PFSK-1 (cell line): ENCODE data around the gene YIPF6.

ENCODE experiments used
- FOXP2 ChIP-seq: optimal IDR thresholded peaks from 2 replicates; pipeline ENCODE3; 2011; ENCODE audit warnings: borderline replicate concordance, control low read depth, inconsistent platforms; ENCODE audit not compliant: insufficient read depth; ENCODE audit errors: extremely low read length, extremely low read depth
- POLR2AphosphoS5 ChIP-seq: IDR thresholded peaks from 2 replicates; pipeline ENCODE4 v1.6.1; 2012; ENCODE audit warnings: low read depth, mild to moderate bottlenecking, control low read depth, low read length, moderate library complexity
- REST ChIP-seq, 2 experiments: IDR thresholded peaks; 2 replicates each; pipeline versions ENCODE4 v1.6.1 to v1.8.0; 2011 to 2012; ENCODE audit warnings: low read depth in 2 of 2, low read length in 2 of 2, control low read depth in 1 of 2, inconsistent platforms in 1 of 2, mild to moderate bottlenecking in 1 of 2, moderate library complexity in 1 of 2; ENCODE audit not compliant: insufficient read depth in 1 of 2
- SIN3A ChIP-seq: IDR thresholded peaks from 2 replicates; pipeline ENCODE4 v1.6.1; 2012; ENCODE audit warnings: mild to moderate bottlenecking, low read length, moderate library complexity, borderline replicate concordance; ENCODE audit not compliant: insufficient read depth
- TAF1 ChIP-seq: IDR thresholded peaks from 2 replicates; pipeline ENCODE4 v1.6.1; 2012; ENCODE audit warnings: low read length, control low read depth, borderline replicate concordance; ENCODE audit not compliant: insufficient read depth

The YIPF6 gene

GRCh38 chrX:68464796-68465195 lies 34.1 kb upstream of the YIPF6 start:
- TF ChIP-seq SIN3A (no peak), FOXP2 (no peak), POLR2AphosphoS5 (no peak), TAF1 (no peak), REST (IDR thresholded peaks at IDR 0.05; ENCODE audit: insufficient read depth in 1 of 2, low read depth in 2 of 2, low read length in 2 of 2) (no peak)

- TF ChIP-seq POLR2AphosphoS5 (no peak), TAF1 (no peak), SIN3A (no peak), REST (IDR thresholded peaks at IDR 0.05; ENCODE audit: insufficient read depth in 1 of 2, low read depth in 2 of 2, low read length in 2 of 2) (no peak), FOXP2 (no peak)
These were observed 17.9 kb upstream of the YIPF6 start for GRCh38 chrX:68480969-68481368.

GRCh38 chrX:68487254-68487653 lies 11.6 kb upstream of the YIPF6 start:
- TF ChIP-seq SIN3A (no peak), FOXP2 (no peak), REST (IDR thresholded peaks at IDR 0.05; ENCODE audit: insufficient read depth in 1 of 2, low read depth in 2 of 2, low read length in 2 of 2) (no peak), TAF1 (no peak), POLR2AphosphoS5 (no peak)

GRCh38 chrX:68487924-68488323 lies 10.9 kb upstream of the YIPF6 start:
- TF ChIP-seq TAF1: no peak
- no peak for TF ChIP-seq SIN3A
- TF ChIP-seq FOXP2: no peak
- no peak for TF ChIP-seq POLR2AphosphoS5
- no peak for TF ChIP-seq REST (IDR thresholded peaks at IDR 0.05; ENCODE audit: insufficient read depth in 1 of 2, low read depth in 2 of 2, low read length in 2 of 2)

GRCh38 chrX:68488657-68489056 lies 10.2 kb upstream of the YIPF6 start:
- TF ChIP-seq TAF1: no peak
- TF ChIP-seq SIN3A: no peak
- no peak for TF ChIP-seq POLR2AphosphoS5
- no peak for TF ChIP-seq FOXP2
- TF ChIP-seq REST (IDR thresholded peaks at IDR 0.05; ENCODE audit: insufficient read depth in 1 of 2, low read depth in 2 of 2, low read length in 2 of 2): no peak
